NCI-H446 treated with DMSO at 0.1 percent for 48 hours (cell line): Measurements from ENCODE around the gene DDX51.

Experiments
- DNase-seq: peaks from one replicate; lab custom pipeline; 2025; lab: John Stamatoyannopoulos, UW

Gene DDX51

DNA sequence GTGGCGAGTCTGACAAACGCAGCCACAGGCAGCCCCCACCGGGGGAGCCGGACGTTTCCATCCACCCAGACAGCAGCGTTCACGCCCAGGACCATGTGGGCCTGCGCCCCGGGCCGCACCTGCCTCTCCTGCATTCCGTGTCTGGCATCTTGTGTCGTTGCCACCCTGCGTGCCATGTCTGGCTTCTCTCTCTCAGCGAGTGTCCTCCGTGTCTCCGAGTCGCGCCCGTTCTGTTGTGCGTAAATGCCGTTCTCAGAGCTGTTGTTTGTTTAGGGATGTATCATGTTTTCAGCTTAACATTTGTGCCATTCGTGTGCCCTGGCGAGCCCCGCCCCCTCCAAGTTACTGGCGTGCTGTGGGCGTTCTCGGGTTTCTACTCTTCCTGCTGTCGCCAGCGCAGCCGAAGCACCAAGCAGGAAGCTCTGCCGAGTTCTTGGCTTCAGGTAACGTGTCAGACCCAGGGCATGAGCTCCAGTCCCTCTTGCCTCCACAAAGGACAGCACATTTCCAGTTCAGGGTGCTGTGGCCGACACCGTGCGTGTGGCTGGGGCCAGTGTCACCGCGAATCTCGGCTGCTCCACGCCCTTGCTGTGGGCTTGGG is 34.8 kb upstream of the DDX51 start:
- DNase-seq: no peak

GRCh38 chr12:132178316-132178715 is 34.2 kb upstream of the DDX51 start:
- no peak for DNase-seq

GRCh38 chr12:132176920-132177551 is 32.9 kb upstream of the DDX51 start:
- DNase-seq: no peak

DNA sequence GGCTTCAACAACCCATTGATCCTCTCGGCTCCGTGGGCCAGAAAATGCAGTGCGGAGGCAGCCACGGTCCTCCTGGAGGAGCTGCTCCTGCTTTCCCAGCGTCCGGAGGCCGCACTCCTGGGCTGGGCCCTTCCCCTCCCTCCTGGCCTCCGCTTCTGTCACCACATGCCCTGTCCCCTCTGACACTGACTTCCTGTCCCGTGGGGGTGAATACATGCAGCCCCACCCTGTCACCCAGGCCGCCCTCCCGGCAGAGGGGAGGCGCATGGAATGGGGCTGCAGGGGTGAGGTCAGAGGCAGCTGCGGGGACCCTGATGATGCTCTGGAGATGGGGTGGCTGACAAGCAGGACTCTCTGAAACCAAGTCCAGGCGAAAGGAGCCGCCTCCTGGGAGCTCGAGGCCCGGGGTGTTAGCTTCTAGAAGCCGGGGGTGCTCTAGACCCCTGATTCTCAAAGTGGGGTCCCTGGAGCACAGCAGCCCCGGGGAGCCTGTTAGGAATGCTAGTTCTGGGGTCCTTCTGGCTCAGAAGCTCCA is 32.3 kb upstream of the DDX51 start:
- DNase-seq: no peak

DNA sequence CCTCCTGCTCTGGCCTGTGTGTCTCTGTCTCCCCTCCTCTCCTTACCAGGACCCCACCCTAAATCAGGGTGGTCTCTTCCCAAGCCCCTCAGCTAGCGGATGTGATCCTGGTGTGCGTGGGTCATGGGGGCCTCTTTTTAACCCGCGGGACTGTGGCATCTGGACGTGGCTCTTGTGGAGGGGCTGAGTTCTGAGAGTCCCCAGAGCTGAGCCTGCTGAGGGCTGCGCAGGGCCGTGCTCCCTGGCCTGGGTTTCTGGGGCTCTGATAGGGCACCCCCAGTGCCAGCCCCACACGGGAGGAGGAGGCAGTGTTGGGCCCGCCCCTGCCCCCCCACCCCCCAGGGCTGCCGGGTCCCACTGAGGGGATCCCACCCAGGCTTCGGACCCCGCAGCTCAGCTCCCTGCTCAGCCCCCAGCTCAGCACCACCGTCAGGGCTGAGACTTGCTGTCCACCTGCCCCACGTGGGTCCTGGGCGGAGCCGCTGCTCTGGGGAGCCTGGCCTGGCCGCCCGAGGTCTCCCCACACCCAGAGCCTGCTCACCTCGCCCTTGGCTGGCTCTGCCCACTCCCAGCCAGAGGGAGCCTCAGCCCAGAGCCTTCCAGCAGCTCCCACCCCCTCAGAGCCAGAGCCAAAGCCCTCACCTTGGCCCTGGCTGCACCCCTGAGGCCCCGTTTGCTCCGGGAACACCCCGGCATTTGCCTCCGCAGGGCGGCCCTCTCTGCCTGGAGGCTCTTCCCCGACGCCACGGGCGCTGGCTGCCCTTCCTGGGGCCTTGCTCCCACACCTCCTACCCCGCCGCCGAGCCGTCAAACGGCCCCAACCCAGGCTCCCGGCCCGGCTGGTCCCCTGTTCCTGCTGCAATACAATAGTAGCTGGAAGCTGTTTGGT is 31.6 kb upstream of the DDX51 start:
- no peak for DNase-seq

GRCh38 chr12:132174839-132175490 is 30.8 kb upstream of the DDX51 start:
- DNase-seq: no peak

DNA sequence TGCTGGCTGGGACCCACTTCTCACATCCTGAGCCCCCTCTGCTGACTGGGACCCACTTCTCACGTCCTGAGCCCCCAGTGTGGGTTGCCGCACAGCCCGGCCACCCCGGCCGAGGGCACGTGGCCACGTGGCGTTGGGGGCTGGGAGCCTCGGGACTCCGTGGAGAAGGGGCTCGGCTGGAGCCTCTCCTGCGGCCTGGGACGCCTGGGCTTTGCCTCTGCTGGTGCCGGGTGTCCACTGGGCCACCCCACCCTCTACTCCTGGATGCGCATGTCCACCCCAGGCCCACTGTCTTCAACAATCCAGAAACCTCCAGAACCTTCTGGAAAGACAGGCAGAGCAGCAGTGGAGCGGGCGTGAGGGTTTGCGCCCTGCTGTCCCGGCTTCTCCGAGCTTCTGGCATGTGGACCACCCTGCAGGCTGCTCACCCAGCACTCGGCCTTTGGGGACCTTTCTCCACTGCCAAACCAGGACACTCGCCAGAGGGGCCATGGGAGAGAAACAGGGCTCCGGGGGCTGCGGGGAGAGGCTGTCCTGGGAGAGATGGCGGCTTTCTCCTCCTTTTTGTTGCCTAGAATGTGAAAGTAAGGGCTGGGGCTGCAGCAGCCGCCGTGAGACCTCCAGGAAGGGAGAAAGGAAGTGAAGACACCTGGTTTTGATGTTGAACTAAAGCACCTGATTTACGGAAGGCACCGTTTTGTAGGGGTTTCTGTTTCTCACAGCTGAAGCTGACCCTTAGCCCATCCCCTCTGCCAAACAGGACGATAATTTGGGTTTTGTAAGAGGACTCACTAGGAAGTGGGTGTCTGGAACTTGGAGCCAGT is 30.1 kb upstream of the DDX51 start:
- DNase-seq: no peak

DNA sequence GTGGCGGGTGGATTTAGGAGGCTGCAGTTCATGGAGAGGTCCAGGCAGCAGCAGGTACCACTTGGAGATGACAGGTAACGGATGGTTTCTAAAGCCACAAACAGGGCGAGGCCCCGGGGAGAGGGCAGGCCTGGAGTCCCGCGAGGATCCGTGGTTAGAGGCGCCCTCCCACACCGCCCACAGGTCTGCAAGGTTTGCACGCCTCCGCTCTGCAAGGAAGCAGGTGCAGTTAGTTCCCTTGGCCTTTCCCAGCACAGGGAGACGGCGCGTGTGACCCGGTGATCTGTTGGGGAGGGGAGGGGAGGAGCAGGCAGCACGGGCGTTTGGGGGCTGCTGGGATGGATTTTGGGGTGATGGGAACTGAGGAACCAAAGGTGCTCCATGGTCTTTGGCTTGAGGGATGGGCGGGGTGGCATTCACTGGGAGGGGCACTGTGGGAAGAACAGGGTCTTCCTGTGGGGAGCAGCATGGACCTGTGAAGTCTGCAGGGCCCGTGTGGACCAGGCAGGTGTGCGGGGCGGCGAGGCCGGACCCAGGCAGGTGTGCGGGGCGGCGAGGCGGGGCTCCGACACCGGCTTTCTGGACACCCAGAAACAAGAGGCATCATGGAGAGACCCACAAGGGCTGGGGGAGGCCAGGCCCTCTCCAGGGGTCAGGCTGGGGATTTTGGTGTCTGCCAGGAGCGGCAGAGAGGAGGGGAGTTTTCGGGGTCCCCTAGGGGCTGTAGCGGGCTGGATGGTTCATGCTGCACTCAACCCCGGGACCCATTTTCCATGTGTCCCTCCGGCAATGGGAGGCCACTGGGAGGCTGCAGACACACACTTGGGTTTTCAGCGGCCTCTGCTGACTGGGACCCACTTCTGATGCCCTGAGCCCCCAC is 29.3 kb upstream of the DDX51 start:
- DNase-seq: no peak

DNA sequence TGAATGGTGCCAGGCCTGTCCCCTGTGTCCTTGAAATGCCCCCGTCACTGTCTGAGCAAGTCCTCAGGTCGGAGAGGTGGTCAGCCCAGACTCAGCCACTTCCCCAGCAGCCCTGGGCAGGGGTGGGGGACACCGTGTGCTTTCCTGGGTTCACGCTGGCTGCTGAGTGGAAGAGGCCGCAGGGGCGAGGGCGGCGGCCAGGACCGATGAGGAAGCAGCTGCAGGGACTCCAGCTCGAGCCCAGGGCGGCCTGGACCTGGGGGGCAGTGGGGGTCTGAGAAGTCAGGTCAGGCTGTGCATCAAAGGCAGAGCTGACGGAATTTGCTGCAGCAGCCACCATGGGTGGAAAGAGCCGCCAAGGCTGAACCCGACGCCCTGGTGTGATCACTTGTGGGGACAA is 28.5 kb upstream of the DDX51 start:
- DNase-seq: no peak

DNA sequence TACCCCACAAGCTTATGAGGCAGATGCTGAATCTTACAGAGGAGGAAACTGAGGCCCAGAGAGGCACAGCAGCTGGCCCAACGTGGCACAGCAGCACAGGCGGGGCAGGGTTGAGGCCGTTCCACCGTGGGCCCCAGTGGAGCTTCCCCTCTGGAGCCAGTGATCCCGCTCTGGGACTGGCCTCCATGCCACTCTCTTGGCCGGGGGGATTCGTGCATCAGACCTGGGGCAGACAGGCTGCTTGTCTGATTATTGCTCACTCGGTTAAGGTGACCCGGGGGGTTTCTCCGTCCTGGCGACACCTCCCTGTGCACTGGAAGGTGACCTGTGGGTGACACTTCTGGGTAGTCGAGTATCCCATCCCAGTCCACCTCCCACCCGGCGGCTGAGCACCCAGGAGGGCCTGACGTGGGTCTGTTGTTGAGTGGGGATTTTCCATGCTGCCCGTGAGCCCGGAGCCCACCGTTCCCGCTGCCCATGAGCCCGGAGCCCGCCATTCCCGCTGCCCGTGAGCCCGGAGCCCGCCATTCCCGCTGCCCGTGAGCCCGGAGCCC is 27.9 kb upstream of the DDX51 start:
- DNase-seq: no peak

GRCh38 chr12:132171293-132171967 is 27.3 kb upstream of the DDX51 start:
- no peak for DNase-seq

DNA sequence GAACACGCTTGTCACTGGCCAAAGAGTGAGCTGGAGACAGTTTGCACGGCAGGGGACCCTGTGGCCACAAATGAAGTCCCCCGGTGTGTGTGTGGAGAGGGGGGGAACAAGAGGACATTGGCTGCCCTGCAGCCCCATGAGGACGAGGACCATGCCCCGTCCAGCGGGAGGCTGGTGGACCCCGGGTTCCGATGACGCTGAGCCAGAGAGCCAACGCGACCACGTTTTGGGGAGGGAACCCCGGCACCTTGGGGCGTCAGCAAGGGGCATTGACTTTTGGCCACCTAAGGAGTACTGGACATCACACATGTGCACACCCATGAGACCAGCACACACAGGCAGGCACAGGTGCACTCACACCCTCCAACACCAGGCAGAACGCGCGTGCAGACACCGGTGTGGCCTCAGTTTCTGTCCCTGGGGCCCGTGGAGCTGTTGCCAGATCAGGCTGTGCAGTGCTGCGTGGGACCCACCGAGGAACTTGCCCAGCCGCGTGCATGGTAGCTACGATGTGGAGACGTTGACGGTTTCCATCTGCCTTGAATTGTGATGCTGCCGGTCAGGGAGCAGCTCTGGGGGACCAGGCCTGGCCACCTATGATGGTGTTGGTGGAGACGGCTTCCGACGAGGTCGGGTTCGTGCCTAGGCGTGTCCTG is 26.6 kb upstream of the DDX51 start:
- DNase-seq: no peak

DNA sequence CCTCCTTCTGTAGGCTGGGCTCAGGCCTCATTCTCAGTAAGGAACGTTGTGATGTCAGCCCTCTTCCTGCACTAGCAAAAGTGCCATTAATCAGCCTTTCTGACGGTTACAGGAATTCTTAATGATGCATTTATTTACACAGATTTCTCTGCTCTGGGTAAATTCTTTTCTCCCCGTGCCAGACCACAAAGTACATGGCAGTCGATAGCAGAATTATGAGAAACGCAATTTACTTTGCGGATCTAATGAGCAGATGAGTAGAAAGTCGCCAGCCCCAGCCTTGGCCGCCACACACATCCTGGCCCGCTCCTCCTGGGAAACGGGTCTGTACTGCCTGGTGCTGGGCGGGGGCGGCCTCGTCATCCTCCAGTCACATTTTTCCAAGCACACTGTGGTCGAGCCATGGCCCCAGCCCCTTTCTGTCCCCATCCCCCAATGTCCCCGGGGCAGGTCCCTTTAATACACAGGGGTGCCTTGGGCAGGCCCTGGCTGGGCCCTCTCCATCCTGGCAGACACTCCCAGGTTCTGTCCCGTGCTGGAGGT is 26.0 kb upstream of the DDX51 start:
- DNase-seq: no peak

GRCh38 chr12:132169376-132169775 is 25.3 kb upstream of the DDX51 start:
- DNase-seq: no peak

DNA sequence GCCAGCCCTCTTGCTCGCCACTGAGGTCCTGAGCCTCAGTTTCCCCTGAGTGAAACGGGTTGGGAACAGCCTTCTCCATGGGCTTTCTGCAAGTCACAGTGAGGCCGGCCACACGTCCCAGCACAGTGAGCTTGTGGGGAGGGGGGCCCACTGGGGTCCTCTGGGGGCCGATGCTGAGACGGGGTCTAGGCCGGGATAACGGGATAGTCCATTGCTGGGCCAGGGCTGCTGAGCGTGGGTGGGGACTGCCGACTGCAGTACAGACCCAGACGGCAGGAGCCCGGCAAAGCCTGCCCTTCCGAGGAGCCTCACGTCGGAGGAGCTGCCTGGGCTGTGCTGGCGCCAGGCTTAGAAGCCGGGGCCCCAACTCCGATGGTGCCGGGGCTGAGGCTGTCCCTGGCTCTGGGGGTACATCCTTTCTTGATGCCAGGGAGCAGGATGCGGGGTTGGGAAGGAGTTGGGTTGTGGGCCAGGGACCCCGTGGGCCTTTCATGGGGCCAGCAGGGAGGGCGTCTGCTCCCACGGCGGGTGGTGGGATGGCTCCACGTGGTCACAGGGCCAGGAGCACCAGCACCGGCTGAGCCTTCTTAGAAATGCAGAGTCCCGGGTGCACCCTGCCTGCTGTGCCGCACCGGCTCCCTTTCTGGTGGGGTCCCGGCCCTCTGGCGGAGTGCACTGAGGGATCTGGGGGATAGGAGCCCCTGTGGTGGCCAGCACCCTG is 24.4 kb upstream of the DDX51 start:
- DNase-seq: no peak

DNA sequence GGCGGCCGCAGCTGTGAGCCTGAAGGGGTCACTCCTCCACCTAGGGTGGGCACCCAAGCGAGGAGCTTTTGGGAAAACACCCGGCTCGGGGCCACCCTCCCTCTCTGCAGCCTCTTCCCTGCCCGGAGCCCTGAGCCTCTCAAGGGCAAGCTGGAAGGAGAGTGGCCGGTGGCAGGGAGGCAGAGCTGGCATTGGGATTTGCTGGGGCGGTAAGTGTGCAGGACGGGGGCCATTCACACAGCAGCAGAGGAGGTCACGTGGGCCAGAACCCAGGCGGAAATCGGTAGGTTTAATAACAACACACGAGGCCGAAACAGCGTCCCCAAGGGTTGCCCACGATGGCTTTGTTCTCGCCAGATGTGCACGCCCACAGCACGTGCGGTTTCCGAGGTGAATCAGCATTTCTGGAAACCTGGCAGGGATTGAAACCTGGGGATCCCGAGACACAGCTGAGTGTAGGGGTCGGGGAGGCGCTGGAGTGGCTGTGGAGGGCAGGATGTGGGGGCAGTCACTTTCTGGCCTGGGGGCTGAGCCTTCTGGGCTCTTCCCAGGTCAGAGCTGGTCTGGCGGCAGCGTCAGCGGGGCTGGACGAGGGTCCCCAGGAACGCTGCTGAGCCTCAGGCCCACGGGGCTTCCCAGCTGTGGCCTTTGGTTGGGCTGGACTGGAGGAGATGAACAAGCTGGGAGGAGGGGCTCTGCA is 23.6 kb upstream of the DDX51 start:
- no peak for DNase-seq

GRCh38 chr12:132166801-132167591 is 22.9 kb upstream of the DDX51 start:
- no peak for DNase-seq
